Breast epithelium (tissue), 4 donors: ENCODE measurements around the gene EVX1. TPM values are rescaled to one million over a fixed set of nuclear protein-coding genes. Genes with fewer than 3 reads are reported as not detected.

Source experiments
- DNase-seq, 2 donors: peaks; one replicate each; pipeline ENCODE4 v3.0.0-alpha.2; 2019; ENCODE audit warnings: low spot score in 2 of 2
- H3K27ac ChIP-seq, 2 donors: fragments of 200-600 bp; sonication (generic) in 1 of 2; one replicate each; pipeline ENCODE4 v1.5.1; 2016 to 2019; ENCODE audit warnings: mild to moderate bottlenecking in 1 of 2
- H3K27me3 ChIP-seq, 2 donors: fragments of 200-600 bp; sonication (generic) in 1 of 2; one replicate each; pipeline versions ENCODE4 v1.5.1 to v1.6.0; 2017 to 2019; ENCODE audit warnings: control low read depth in 1 of 2, mild to moderate bottlenecking in 1 of 2
- H3K36me3 ChIP-seq: fragments of 200-600 bp; one replicate; pipeline ENCODE4 v1.5.1; 2019
- H3K4me1 ChIP-seq, 2 donors: fragments of 200-600 bp; sonication (generic); one replicate each; pipeline ENCODE4 v1.5.1; 2016 to 2019; ENCODE audit warnings: control low read depth in 1 of 2
- H3K4me3 ChIP-seq, 3 donors: fragments of 200-600 bp; sonication (generic); 1 replicate in 2 of 3; 2 replicates in 1 of 3; pipeline ENCODE4 v1.5.1; 2016 to 2019; ENCODE audit warnings: mild to moderate bottlenecking in 3 of 3, moderate library complexity in 2 of 3
- H3K9me3 ChIP-seq, 2 donors: fragments of 200-600 bp; sonication (generic) in 1 of 2; one replicate each; pipeline ENCODE4 v1.5.1; 2016 to 2019; ENCODE audit warnings: control low read depth in 1 of 2
- POLR2A ChIP-seq: fragments of 450-650 bp; IDR thresholded peaks from one replicate; pipeline ENCODE4 v1.6.1; 2016; ENCODE audit warnings: antibody characterized with exemption, mild to moderate bottlenecking, moderate library complexity
- POLR2AphosphoS5 ChIP-seq, 3 donors: sonication (generic); formaldehyde crosslinking; IDR thresholded peaks; one replicate each; pipeline ENCODE4 v1.6.1; 2017; ENCODE audit warnings: antibody characterized with exemption in 3 of 3
- intact Hi-C: fragments of 100-400 bp; cut with DNase I; formaldehyde crosslinking; loops from one replicate; pipeline ENCODE4 v1.15.1; 2023; ENCODE audit warnings: low total_unique reads
- total RNA-seq, 3 donors: library from RNA; depleted of rRNA; stranded (reverse); fragments of >200 nt; gene quantifications; one replicate each; pipeline ENCODE4 v1.1.0, GENCODE V29; 2016
- TF ChIP-seq, protein P1 (sequence below), 3 donors: fragments of 450-650 bp; IDR thresholded peaks; one replicate each; pipeline ENCODE4 v1.5.1; 2016 to 2017; ENCODE audit warnings: antibody characterized with exemption in 3 of 3, mild to moderate bottlenecking in 3 of 3, moderate library complexity in 3 of 3

Gene EVX1
- total RNA-seq, result not detected

DNA sequence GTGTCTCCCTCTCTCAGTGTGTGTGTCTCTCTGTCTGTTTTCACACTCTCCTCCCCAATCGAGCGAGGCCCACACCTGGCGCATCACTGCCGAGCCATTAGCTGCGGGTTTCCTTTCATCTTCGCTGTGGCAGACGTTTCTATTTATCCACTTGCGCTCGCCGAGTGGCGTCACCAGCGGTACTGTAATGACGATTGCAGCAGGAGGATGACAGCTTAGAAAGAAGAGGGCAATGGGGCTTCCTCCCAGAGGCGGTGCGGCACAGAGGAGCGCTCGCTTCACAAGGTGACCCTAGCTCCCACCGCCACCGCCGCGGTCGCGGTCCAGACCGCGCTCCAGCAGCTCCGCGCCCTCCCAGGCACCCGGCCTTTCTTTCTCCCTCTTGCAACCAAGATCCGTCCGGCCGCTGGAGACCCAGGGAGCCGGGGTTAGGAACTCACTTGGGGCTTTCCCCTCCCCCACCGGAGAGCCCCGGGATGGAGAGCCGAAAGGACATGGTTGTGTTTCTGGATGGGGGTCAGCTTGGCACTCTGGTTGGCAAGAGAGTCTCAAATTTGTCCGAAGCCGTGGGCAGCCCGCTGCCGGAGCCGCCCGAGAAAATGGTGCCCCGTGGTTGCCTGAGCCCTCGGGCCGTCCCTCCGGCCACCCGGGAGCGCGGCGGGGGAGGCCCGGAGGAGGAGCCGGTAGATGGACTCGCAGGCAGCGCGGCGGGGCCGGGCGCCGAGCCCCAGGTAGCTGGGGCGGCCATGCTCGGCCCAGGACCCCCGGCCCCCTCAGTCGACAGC lies at the start of gene EVX1:
EVX1 (plus strand) TSS at position 248 of the 785 bp plus-strand sequence; CDS start at position 477, 229 bp downstream.
- Histone ChIP-seq H3K27ac (no peak within 1 kb of the TSS), H3K27me3 (peaks cover 21 to 100% of the 10 kb centered on the region in 2 donors), H3K36me3 (no peaks in the 10 kb centered on the region), H3K4me1 (peaks cover 8 to 20% of the 10 kb centered on the region in 2 donors), H3K4me3 (peak within 1 kb of the TSS in 2 of 3 donors; percentile 15 to 62), H3K9me3 (no peaks in the 10 kb centered on the region)
- TF ChIP-seq POLR2A (no peak), POLR2AphosphoS5 (IDR thresholded peaks at IDR 0.05) (no peak)
- TF ChIP-seq, protein P1, sequence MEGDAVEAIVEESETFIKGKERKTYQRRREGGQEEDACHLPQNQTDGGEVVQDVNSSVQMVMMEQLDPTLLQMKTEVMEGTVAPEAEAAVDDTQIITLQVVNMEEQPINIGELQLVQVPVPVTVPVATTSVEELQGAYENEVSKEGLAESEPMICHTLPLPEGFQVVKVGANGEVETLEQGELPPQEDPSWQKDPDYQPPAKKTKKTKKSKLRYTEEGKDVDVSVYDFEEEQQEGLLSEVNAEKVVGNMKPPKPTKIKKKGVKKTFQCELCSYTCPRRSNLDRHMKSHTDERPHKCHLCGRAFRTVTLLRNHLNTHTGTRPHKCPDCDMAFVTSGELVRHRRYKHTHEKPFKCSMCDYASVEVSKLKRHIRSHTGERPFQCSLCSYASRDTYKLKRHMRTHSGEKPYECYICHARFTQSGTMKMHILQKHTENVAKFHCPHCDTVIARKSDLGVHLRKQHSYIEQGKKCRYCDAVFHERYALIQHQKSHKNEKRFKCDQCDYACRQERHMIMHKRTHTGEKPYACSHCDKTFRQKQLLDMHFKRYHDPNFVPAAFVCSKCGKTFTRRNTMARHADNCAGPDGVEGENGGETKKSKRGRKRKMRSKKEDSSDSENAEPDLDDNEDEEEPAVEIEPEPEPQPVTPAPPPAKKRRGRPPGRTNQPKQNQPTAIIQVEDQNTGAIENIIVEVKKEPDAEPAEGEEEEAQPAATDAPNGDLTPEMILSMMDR (IDR thresholded peaks at IDR 0.05), result no peak
- intact Hi-C loops, result no loop called here
- DNase-seq, result no peak

DNA sequence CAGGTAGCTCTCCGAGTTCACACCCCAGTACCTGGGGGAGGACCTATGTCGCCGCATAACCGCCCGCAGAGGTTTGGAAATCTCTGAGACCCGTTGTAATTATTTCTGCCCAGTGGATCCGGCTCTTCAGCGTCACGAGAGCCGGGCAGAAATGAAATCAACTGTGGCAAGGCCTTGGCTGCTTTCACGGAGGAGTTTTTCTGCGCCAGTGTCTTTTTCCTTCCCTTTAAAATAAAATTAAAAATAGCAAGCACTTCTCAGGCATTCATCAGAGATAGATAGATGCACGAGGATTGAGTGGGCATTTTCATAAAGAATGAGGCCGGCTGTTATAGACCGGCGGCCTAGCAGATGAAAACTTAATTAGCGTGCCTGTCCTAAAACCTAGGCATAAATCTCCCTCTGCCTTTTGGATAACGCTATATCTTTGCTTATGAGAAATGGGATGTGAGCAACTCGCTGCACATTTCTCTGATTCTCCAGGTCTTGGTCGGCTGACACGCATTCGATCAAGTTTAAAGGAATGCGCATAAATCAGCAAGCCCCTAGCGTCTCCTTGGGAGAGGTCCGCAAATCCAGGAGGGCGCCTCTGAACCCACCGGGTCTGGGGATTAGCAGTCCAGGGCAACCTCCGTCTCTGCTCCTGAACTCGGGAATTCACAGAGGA lies 49.1 kb upstream of the EVX1 start:
- Histone ChIP-seq H3K27ac (no peak overlapping the region), H3K9me3 (no peaks in the 10 kb centered on the region), H3K27me3 (peaks cover 25 to 100% of the 10 kb centered on the region in 2 donors), H3K4me3 (peak overlapping the region; percentile 32 to 61 (median 41)), H3K36me3 (no peaks in the 10 kb centered on the region), H3K4me1 (peaks cover 0 to 3% of the 10 kb centered on the region in 2 donors)
- DNase-seq, result no peak
- intact Hi-C loops, result no loop called here
- TF ChIP-seq, protein P1 (IDR thresholded peaks at IDR 0.05), result no peak
- TF ChIP-seq POLR2AphosphoS5 (IDR thresholded peaks at IDR 0.05), result no peak
- no peak for TF ChIP-seq POLR2A

DNA sequence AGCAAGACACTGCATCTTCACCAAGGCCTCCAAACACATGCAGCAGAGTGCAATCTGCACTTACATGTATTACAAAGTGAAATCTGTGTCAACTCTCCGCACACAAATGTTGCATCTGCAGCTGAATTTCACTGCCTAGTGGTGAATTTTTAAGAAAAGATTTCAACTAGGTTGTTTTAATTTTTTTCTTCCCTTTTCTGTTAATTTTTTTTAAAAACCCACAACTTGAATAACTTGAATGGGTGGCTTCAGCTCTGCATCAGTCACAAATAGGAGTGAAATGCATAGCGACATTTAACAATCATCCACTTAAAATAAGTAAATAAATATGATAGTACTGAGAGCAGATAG lies 48.6 kb upstream of the EVX1 start:
- no peak overlapping the region for H3K27ac ChIP-seq
- H3K9me3 ChIP-seq, result no peaks in the 10 kb centered on the region
- no peak for DNase-seq
- peaks cover 0 to 5% of the 10 kb centered on the region in 2 donors for H3K4me1 ChIP-seq
- TF ChIP-seq POLR2AphosphoS5 (IDR thresholded peaks at IDR 0.05), result no peak
- TF ChIP-seq POLR2A, result no peak
- TF ChIP-seq, protein P1 (IDR thresholded peaks at IDR 0.05), result no peak
- H3K4me3 ChIP-seq, result no peak overlapping the region
- H3K36me3 ChIP-seq, result no peaks in the 10 kb centered on the region
- intact Hi-C loops, result no loop called here
- H3K27me3 ChIP-seq, result peaks cover 29 to 100% of the 10 kb centered on the region in 2 donors

DNA sequence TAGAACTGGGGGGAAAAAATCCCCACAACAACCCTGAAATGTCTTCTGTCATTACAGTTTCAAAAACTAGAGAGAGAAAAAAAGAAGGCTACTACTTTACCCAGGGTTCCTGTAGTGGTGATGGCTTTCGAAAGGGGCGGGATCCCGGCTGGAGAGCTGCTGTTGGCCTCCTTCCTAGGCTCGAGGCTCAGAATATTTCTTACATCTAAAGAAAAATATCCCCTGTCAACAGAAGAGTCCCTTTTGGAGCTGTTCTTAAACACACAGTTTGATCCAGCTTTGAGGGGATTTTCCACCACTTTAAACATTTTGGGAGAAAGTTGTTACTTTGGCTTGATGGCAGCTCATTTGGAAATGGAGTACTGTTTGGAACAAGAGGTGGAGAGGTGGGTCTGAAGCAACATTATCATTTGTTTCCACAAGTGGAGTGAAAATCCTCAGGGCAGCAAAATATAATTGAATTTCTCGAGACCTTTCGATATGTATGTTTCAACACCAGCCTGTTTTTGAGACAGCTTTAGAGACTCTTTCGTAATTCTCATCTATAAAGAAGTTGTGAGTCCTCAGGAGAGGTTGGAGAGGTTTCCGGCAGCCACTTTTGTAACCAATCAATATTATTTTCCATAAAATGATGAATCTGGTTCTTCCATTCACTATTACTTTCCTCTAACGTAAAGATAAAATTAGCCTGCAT lies 47.8 kb upstream of the EVX1 start:
- no peak for DNase-seq
- no peaks in the 10 kb centered on the region for H3K36me3 ChIP-seq
- no peak for TF ChIP-seq POLR2AphosphoS5 (IDR thresholded peaks at IDR 0.05)
- TF ChIP-seq, protein P1 (IDR thresholded peaks at IDR 0.05), result no peak
- TF ChIP-seq POLR2A, result no peak
- peaks cover 28 to 97% of the 10 kb centered on the region in 2 donors for H3K27me3 ChIP-seq
- no peak overlapping the region for H3K4me3 ChIP-seq
- peaks cover 0 to 9% of the 10 kb centered on the region in 2 donors for H3K4me1 ChIP-seq
- H3K27ac ChIP-seq, result no peak overlapping the region
- intact Hi-C loops, result no loop called here
- no peaks in the 10 kb centered on the region for H3K9me3 ChIP-seq
